HG03066 (cell line): ENCODE results near the gene XYLT2.

Experiments used
- ATAC-seq: cut with Tn5 transposase; IDR thresholded peaks from one replicate; pipeline ENCODE4 v1.9.1; 2021; ENCODE audit warnings: low read depth; ENCODE audit not compliant: unreplicated experiment

The XYLT2 gene

GRCh38 chr17:50347117-50347893, 1.4 kb downstream of the XYLT2 start:
- ATAC-seq = no peak

- ATAC-seq = no peak
Observed at GRCh38 chr17:50347894-50348291, 2.0 kb downstream of the XYLT2 start.

DNA sequence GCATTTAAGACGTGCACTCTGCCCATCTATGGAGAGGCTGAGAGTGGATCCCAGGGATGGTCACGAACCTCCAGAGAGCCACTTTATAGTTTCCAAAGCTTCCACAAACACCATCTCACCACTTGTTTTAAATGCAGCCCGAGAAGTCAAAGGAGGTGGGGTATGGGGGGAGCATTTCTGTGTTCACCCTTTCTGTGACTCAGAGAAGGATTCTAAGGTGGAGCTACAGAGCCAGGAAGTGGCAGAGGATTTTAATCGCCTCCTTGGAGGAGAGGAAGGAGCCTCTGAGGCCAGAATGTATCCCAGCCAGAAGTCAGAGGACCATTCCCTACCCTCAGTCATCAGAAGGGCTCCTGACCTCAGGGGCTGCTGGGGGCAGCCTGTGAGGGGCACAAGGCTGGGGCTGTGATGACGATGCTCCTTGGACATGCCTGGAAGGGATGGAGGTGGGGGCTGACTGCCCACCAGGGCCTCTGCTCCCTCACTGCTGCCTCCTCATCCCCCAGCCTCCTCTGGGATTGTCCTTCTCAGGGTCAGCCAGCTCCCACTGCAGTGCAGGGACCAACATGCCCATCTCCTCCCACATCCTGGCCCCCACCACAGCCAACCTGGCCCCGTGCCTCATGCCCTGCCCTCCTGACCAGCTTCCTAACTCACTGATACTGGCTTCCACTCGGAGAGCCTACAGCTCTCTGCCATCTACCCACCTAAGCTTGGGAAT, 2.8 kb downstream of the XYLT2 start:
- no peak for ATAC-seq

DNA sequence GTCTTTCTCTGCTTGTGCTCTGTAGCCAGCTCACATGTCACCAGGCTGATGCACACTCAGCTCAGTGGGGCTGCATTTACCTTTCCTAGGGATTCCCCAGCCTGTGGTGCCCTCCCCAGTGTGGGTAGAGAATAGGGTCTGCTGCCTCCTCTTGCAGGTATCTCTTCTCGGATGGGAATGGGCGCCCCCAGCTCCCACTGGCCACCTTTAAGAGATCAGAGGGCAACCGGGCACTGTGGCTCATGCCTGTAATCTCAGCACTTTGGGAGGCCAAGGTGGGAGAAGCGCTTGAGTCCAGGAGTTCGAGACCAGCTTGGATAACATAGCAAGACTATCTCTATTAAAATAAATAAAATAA, 3.3 kb downstream of the XYLT2 start:
- no peak for ATAC-seq

GRCh38 chr17:50350733-50351132, 4.8 kb downstream of the XYLT2 start:
- ATAC-seq = no peak

DNA sequence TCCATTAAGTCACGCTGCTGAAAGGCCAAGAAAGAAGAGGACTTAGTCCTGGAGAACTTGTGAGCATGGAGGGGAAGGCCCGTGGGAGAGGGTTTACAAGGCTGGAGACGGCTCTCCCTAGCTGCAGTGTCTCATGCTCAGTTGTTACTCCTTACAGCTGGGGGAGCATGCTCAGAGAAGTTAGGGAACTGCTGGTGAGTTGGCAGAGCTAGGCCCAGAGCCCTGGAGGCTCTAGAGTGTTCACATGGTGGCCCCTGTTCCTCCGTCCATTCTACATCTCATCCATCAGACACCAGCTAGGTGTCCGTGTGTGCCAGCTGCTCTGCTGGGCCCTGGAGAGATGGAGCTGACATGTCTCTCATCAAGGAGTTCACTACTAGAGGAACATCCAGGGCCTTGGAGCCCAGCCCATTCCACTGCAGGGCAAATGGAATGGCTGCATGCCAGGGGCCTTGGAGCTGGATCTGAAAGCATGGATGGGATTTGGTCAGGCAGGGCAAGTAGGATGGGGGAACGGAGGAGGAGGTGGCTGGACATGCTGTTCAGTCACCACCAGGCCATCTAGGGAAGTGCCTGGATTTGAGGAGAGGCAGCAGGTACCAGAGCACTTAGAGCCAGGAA, 6.3 kb downstream of the XYLT2 start:
- ATAC-seq = no peak

- ATAC-seq = no peak
Observed at GRCh38 chr17:50352693-50353599, 7.0 kb downstream of the XYLT2 start.

- no peak for ATAC-seq
Observed at GRCh38 chr17:50353600-50354195, 7.8 kb downstream of the XYLT2 start.

GRCh38 chr17:50354198-50354597, 8.3 kb downstream of the XYLT2 start:
- ATAC-seq = no peak

GRCh38 chr17:50354776-50355175, 8.8 kb downstream of the XYLT2 start:
- ATAC-seq = no peak

DNA sequence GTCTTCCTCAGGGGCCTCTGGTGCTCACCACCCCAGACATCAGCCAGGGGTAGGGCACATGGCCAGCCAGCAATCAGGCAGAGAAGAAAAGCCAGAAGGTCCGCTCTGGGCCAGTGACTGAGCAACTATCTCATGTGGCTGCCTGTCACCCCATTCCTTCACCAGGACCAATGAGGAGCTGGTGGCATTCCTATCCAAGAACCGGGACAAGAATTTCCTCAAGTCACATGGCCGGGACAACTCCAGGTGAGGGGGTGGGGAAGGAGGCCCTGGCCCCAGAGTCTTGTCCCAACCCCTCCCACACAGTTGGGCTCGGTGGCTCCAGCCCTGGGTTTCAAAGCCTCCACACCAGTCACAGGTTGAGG, 9.4 kb downstream of the XYLT2 start:
- ATAC-seq = no peak

DNA sequence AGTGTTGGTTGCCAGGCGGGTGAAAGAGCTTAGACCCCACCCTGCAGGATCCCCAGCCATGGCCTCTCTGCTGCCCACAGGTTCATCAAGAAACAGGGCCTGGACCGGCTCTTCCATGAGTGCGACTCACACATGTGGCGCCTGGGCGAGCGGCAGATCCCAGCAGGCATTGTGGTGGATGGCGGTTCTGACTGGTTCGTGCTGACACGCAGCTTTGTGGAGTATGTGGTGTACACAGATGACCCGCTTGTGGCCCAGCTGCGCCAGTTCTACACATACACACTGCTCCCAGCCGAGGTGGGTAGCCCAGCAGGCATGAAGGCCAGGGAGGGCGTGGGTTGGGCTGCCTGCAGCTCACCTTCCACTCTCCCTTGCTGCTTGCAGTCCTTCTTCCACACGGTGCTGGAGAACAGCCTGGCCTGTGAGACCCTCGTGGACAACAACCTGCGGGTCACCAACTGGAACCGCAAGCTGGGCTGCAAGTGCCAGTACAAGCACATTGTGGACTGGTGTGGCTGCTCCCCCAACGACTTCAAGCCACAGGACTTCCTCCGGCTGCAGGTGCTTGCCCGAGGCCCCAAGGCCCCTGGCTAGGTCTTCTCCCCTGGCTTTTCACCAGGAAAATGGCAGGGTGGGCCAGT, 9.9 kb downstream of the XYLT2 start:
- ATAC-seq = no peak

DNA sequence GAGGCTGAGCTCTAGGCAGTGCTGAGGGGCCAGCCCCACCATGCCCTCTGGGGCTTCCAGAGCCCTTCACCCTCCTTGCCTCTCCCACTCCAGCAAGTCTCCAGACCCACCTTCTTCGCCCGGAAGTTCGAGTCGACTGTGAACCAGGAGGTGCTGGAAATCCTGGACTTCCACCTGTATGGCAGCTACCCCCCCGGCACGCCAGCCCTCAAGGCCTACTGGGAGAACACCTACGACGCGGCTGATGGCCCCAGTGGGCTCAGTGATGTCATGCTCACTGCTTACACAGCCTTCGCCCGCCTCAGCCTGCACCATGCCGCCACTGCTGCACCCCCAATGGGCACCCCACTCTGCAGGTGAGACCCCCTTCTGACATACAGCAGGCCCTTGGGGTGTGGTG, 10.5 kb downstream of the XYLT2 start:
- ATAC-seq = no peak

GRCh38 chr17:50356892-50357510, 11.1 kb downstream of the XYLT2 start:
- no peak for ATAC-seq

GRCh38 chr17:50358177-50358576, 12.3 kb downstream of the XYLT2 start:
- no peak for ATAC-seq

- no peak for ATAC-seq
Observed at GRCh38 chr17:50359005-50359699, 13.2 kb downstream of the XYLT2 start.

DNA sequence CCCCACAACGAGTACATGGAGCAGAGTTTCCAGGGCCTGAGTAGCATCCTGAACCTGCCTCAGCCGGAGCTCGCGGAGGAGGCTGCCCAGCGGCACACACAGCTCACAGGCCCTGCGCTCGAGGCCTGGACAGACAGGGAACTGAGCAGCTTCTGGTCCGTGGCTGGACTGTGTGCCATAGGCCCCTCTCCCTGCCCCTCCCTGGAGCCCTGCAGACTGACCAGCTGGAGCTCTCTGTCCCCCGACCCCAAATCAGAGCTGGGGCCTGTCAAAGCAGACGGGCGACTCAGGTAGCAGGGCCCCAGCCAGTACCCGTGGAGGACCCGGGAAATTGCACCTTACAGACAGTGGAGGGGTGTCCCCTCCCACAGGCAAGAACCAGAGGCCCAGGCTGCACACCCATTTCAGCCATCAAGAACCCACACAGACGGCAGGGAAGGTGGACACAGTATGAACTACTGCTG, 14.1 kb downstream of the XYLT2 start:
- no peak for ATAC-seq

DNA sequence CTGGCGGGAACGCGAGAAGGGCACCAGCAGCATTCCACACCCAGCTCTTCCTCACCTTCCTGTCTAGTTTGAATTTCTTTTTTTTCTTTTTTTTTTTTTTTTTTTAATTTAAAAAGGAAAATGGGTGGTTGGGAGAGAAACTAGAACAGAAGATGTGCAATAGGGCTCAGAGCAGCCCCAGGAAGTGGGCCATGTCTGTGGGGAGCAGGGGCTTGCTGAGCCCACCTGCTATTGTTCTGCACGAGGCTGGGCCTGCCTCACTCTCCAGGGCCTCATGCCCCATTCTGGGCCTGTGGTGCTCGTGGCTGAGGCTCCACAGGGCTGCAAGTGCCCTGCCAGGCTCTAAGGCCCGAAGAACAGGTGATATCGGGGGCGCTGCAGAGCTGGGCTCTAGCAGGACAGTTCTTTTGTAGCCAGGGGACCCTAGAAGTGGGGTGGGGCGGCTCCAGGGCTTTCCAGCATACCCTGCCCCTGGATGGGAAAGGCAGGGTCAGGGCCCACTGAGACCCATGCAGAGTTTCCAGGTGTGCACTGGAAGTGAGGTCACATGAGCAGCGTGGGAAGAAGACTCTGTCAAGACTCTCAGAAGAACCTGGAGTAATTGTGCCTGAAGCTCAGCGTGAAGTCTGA, 14.7 kb downstream of the XYLT2 start:
- no peak for ATAC-seq
